ENCODE results near the gene TRAPPC12.

Gene TRAPPC12

DNA sequence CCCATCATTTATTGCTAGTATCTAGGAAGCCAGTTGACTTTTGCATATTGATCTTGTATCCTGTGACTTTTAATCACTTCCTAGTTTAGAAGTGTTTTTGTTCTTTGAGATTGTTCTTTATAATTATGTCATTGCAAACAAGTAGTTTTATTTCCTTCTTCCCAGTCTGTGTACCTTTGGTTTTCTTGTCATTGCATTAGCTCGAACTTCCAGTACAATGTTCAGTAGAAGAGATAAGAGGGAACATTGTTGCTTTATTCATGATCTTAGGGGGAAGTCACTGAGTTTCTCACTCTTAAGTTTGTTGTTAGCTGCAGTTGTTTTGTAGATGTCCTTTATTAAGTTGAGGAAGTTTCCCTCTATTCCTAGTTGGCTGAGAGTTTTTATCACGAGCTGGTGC lies 61.0 kb downstream of the TRAPPC12 start:
- no peak overlapping the region for H3K4me2 ChIP-seq (ENCODE audit: low read depth, low read length, poor library complexity, severe bottlenecking)
- H3K79me2 ChIP-seq (ENCODE audit: insufficient read depth, low read length), result no peaks in the 10 kb centered on the region
- H3K9me3 ChIP-seq (ENCODE audit: insufficient read depth, low read length), result no peaks in the 10 kb centered on the region
- no peak for TF ChIP-seq EZH2phosphoT487 (conservative IDR thresholded peaks at IDR 0.05; ENCODE audit: low read length)
- TF ChIP-seq, protein P1, sequence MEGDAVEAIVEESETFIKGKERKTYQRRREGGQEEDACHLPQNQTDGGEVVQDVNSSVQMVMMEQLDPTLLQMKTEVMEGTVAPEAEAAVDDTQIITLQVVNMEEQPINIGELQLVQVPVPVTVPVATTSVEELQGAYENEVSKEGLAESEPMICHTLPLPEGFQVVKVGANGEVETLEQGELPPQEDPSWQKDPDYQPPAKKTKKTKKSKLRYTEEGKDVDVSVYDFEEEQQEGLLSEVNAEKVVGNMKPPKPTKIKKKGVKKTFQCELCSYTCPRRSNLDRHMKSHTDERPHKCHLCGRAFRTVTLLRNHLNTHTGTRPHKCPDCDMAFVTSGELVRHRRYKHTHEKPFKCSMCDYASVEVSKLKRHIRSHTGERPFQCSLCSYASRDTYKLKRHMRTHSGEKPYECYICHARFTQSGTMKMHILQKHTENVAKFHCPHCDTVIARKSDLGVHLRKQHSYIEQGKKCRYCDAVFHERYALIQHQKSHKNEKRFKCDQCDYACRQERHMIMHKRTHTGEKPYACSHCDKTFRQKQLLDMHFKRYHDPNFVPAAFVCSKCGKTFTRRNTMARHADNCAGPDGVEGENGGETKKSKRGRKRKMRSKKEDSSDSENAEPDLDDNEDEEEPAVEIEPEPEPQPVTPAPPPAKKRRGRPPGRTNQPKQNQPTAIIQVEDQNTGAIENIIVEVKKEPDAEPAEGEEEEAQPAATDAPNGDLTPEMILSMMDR (IDR thresholded peaks at IDR 0.05; ENCODE audit: insufficient read depth, low read length, poor library complexity, severe bottlenecking), result no peak
- no peak overlapping the region for H3K27ac ChIP-seq (ENCODE audit: low read depth, low read length)
- no peaks in the 10 kb centered on the region for H3K27me3 ChIP-seq (ENCODE audit: low read length)
- no peaks in the 10 kb centered on the region for H4K20me1 ChIP-seq (ENCODE audit: low read depth, low read length)
- H3K9me2 ChIP-seq (replicated peaks; ENCODE audit: insufficient read depth, low read length), result no peaks in the 10 kb centered on the region
- H3K9ac ChIP-seq (ENCODE audit: low read length), result no peak overlapping the region
- peaks cover 4% of the 10 kb centered on the region; the same call in 1 of the 2 replicates for H3F3A ChIP-seq (ENCODE audit: insufficient read depth)
- H3K4me3 ChIP-seq (ENCODE audit: insufficient read depth, low read length, poor library complexity, severe bottlenecking), result no peak overlapping the region
- no peak overlapping the region for H2AFZ ChIP-seq (ENCODE audit: low read depth, low read length, severe bottlenecking)
- no peaks in the 10 kb centered on the region for H3K36me3 ChIP-seq (ENCODE audit: low read length)

GRCh38 chr2:3441465-3441864 lies 62.0 kb downstream of the TRAPPC12 start:
- Histone ChIP-seq H3K9me2 (replicated peaks; ENCODE audit: insufficient read depth, low read length) (no peaks in the 10 kb centered on the region), H3F3A (ENCODE audit: insufficient read depth) (peaks cover 4% of the 10 kb centered on the region; the same call in 1 of the 2 replicates), H3K4me2 (ENCODE audit: low read depth, low read length, poor library complexity, severe bottlenecking) (no peak overlapping the region), H3K9ac (ENCODE audit: low read length) (no peak overlapping the region), H3K79me2 (ENCODE audit: insufficient read depth, low read length) (no peaks in the 10 kb centered on the region), H3K36me3 (ENCODE audit: low read length) (no peaks in the 10 kb centered on the region), H3K9me3 (ENCODE audit: insufficient read depth, low read length) (no peaks in the 10 kb centered on the region), H2AFZ (ENCODE audit: low read depth, low read length, severe bottlenecking) (no peak overlapping the region), H3K4me3 (ENCODE audit: insufficient read depth, low read length, poor library complexity, severe bottlenecking) (no peak overlapping the region), H3K27me3 (ENCODE audit: low read length) (no peaks in the 10 kb centered on the region), H4K20me1 (ENCODE audit: low read depth, low read length) (no peaks in the 10 kb centered on the region), H3K27ac (ENCODE audit: low read depth, low read length) (no peak overlapping the region)
- TF ChIP-seq, protein P1 (IDR thresholded peaks at IDR 0.05; ENCODE audit: insufficient read depth, low read length, poor library complexity, severe bottlenecking), result no peak
- TF ChIP-seq EZH2phosphoT487 (conservative IDR thresholded peaks at IDR 0.05; ENCODE audit: low read length), result no peak

DNA sequence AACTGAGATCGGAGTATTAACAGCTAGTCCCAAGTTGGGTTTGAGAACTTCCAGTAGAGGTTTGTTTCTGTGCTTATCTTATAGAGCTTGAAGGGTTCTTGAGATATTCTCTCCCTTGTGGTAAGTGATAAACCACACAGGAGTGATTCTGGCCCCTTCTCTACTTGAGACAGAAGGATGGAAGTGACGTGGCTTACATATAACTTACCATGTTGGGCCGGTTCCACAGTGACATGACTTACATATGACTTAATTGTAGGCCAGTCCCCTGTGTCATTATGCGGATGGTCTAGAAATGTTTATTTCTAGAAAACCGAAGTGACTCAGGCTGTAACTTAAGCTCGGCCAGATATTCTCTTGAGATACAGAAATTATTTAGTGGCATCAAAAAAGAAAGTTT lies 62.7 kb downstream of the TRAPPC12 start:
- Histone ChIP-seq H3K4me2 (ENCODE audit: low read depth, low read length, poor library complexity, severe bottlenecking) (no peak overlapping the region), H3K79me2 (ENCODE audit: insufficient read depth, low read length) (no peaks in the 10 kb centered on the region), H3K9me3 (ENCODE audit: insufficient read depth, low read length) (no peaks in the 10 kb centered on the region), H2AFZ (ENCODE audit: low read depth, low read length, severe bottlenecking) (no peak overlapping the region), H3K9ac (ENCODE audit: low read length) (no peak overlapping the region), H3K27ac (ENCODE audit: low read depth, low read length) (no peak overlapping the region), H3K36me3 (ENCODE audit: low read length) (no peaks in the 10 kb centered on the region), H3K4me3 (ENCODE audit: insufficient read depth, low read length, poor library complexity, severe bottlenecking) (no peak overlapping the region), H4K20me1 (ENCODE audit: low read depth, low read length) (no peaks in the 10 kb centered on the region), H3K27me3 (ENCODE audit: low read length) (no peaks in the 10 kb centered on the region), H3K9me2 (replicated peaks; ENCODE audit: insufficient read depth, low read length) (no peaks in the 10 kb centered on the region), H3F3A (ENCODE audit: insufficient read depth) (peaks cover 4% of the 10 kb centered on the region; the same call in 1 of the 2 replicates)
- TF ChIP-seq EZH2phosphoT487 (conservative IDR thresholded peaks at IDR 0.05; ENCODE audit: low read length), result no peak
- TF ChIP-seq, protein P1 (IDR thresholded peaks at IDR 0.05; ENCODE audit: insufficient read depth, low read length, poor library complexity, severe bottlenecking), result no peak

Data from SU-DHL-6 (cell line).